Right forelimb (tissue), 1 donor: Measurements from ENCODE around the gene FHIT.

ENCODE experiments used
- DNase-seq: peaks from one replicate; pipeline ENCODE4 v3.0.0-alpha.2; 2018

FHIT gene

DNA sequence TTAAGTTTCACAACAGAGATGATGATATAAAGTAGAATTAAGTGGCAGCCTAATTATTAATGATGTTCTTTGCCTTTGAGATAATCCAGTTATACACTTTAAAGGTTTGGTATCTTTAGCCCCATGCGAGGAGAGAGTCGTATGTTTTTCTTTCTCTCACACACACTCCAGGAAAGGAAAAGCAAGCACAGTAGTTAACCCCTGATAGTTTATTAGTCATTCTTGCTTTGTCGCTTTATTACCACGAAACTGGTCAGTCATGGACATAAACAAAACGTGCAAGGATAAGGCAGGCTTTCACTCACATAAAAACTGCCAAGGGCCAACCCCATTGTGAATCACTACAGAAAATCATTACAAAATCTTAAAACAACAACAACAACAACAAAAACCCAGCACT lies 866.9 kb downstream of the FHIT start:
- DNase-seq = no peak

DNA sequence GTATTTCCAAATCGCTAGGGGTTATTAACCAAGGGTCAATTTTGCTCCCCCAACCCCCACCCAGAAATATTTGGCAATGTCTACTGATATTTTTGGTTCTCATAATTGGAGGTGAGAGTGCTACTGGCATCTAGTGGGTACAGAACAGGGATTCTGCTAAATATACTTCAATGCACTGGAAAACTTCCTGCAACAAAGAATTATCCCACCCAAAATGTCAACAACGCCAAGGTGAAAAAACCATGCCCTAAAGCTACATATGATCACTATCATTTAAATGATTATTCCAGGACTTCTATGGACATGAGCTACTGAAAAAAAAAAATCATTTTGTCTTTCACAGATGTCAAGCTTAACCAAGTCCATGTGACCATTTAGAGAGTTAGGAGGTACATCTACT lies 867.9 kb downstream of the FHIT start:
- DNase-seq = no peak

DNA sequence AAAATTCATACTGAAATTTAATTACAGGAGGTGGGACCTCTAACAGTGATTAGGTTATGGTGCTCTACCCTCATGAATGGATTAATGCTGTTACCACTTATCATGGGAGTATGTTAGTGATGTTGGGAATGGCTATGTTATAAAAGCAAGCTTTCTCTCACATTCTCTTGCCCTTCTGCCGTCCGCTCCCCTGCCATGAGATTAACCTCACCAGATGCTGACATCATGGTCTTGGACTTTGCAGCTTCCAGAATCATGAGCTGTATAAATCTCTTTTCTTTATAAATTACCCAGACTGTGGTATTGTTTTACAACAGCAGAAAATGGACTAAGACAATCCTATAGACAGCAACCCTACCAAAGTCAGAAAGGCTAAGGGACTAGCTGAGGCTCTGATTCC lies 884.8 kb downstream of the FHIT start:
- DNase-seq = no peak

DNA sequence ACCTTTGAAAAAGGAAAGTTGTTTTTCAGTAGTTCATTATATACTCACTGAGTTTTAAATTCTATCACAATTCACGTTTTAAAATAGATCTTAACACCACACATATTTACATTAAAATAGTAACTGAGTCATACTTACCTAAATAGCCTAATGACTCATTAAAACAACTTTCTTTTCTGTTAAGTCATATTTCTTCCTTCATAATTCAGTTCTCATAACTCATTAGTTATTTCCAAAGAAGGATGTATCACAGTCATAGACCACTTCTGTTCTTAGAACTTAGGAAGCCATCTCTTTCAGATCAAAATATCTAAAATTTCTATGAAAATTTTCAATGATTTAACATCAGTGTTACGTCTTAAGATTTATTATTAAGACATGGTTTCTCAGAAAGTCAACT lies 885.9 kb downstream of the FHIT start:
- no peak for DNase-seq

DNA sequence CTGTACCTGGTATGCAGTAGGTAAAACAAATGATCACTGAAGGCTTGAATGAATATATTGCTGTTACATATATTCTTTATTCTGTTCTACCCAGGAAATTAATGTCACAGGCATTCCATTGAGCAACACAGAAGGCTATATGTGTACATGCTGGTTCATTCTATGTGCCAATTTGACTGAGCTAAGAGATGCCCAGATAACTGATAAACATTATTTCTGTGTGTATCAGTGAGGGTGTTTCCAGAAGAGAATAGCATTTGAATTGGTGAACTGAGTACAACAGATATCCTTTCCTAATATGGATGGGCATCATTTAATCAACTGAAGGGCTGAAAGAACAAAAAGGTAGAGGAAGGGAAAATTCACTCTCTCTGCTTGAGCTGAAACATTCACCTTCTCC lies 886.8 kb downstream of the FHIT start:
- no peak for DNase-seq

DNA sequence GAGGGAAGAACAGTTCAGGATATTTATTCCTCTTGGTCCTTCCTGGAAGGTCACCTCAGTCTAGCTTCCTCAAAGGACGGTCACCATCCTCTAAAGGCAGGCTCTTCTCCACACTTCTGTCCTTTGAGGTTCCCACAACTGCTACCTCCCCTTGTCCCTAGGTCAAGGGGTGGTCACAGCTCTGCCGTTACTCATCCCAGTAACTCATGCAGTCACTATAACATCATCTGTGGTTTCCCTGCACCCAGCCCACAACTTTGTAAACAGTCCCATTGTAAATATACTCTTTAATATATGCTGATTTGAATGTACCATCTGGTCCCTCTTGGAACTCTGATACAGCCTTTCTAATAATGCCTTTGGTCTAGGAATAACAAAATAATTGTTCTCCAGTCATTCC lies 887.4 kb downstream of the FHIT start:
- DNase-seq = no peak

DNA sequence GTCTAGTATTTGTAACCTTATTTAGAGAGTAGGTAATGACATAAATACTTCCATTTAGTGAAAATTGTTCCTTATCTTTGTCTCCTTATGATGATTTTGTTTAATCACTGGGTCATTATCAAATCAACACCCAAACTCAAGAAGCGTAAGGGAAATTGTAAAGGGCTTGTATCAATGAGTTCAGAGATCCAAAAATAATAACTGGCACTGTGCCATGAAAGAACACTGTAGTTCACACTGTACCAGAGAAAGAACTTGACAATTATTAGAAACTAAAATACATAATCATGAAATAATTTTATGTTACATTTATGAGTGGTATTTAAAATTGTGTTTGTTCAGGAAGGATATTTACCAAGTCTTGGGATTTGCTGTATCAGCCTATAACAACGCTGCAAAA lies 895.4 kb downstream of the FHIT start:
- DNase-seq = no peak

DNA sequence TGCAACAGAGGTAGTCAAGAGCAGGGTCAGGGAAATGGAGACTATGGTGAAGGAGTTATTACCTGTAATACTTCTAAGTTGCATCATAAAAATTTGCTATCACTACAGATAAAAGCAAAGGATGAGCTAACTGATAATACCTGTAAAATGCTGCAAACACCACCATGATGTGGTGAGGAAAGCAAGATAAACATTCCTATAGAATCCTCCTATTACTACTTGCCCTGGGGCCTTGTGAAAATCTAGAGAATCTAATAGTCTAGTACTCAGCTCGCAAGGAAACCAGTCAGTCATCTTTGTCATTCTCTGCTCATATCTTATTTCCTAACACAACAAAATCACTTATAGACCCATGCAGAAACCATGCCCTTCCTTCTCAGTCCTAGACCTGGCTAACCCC lies 899.8 kb downstream of the FHIT start:
- DNase-seq = no peak

DNA sequence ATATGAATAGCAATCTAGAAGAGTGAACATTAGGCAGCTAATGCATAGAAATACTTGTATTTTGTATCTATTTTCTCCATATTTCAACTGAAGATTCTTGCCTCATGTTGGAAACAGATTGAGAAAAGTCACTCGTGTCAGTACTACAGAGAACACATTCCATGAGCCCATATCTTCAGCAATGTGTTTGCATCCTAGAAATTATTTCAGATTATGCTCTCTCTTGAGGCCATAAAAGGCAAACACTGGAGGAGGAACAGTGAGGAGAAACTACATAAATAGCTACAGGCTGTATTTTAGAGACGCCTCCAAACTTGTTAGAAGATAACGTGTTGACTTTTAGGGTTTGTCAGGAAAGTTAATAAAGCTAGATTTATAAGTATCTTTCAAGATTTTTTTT lies 906.9 kb downstream of the FHIT start:
- no peak for DNase-seq

DNA sequence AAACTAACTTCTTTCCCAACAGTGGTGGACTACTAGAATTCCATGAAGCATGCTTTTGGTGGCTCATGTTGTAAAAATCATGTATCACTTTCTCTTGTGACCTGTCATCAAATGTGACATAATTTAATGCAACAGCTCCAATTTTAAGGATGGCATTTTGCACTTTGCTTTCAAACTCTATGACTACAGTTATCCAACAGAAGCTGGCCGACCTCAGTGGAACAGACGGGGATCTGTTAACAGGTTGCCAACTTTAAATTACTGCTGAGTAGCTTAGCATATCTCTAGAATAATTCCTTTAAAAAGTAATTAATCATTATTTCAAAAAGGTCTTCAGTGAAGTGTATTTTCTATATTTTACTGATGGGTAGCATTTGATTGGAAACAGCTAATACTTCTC lies 907.4 kb downstream of the FHIT start:
- DNase-seq = no peak

DNA sequence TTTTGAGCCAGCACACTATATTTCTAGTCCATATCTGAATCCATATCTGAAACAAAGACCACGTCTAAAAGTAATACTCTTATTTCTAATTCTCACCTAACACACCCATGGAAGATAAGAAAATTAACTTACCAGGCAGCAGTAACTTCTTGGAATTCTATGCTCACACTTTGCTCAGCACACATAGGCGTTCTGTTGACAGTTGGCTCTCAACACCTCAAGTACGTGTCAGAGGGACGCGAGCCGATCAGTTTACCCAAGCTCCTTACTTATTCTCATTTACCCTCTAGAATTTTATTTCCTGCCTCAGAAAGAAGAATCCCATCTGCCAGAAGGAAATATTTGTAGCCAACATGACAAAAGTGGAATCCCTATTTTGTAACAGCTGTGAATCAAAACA lies 911.9 kb downstream of the FHIT start:
- DNase-seq = no peak

DNA sequence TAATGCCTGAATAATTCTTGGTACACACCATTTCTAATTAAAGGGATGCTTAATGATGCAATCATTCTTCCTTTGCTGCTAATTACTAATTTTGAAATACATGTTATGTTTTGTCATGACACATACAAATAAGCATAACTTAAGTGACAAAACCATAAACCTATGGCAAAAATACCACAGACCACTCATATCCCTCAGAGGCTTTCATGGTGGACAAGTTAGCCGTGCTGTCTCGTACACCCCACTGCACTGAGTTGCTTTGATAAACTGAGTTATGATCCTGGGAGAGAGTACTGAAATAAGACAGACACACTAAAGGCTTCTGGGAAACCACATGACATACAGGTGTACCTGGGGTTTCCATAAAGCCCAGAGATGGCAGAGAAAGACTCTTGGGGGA lies 913.8 kb downstream of the FHIT start:
- DNase-seq = no peak

DNA sequence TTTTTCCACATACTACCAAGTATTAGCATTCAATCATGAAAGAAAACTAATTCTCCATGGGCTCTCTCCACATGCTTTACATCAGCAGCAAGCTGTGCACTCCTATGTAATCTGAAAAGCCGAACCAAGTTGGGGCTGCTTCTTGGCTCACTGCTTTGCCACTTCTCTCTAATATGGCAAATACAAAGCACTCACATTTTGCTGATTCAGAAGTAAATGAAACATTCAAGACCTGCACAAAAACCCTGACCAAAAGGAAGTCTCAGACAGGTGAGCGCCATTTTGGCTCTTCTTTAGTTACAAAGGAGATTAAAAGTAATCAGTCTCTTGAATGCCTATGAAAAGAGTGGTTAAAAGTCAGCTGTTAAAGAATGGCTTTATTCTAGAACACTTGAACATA lies 915.2 kb downstream of the FHIT start:
- no peak for DNase-seq

DNA sequence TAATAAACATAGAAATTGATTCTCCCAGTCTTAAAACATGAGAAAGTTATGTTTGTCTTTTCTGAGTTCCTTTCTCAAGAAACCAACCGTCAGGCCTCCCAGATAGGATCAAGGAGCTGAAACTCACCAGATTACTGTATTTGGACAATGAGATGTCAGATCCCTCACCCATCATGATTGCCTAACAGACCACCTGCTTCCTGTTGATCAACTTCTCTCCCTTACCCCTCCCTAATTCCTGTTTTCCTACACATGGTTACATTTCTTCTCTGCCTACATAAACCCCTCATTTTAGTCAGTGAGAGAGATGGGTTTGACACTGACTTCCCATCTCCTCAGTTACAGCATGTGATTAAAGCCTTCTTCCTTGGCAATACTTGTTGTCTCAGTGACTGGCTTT lies 917.5 kb downstream of the FHIT start:
- DNase-seq = no peak

DNA sequence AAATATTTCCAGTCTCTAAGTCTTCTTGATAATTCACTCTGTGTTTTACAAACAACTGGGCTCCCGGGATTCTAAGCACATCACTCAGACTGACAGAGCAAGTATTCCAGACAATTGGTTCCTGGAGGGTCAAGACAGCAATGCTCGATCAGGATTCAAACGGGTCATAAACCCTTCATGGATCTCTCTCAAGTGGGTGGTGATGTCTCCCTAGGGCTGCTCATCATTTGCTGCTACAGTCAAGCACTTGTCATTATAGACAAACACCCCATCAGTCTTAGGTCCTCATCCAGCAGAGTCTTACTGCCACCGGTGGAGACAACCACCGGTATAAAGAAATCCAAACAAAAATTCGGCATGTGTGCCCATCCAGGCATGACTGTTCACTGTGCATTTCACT lies 921.1 kb downstream of the FHIT start:
- DNase-seq = no peak

DNA sequence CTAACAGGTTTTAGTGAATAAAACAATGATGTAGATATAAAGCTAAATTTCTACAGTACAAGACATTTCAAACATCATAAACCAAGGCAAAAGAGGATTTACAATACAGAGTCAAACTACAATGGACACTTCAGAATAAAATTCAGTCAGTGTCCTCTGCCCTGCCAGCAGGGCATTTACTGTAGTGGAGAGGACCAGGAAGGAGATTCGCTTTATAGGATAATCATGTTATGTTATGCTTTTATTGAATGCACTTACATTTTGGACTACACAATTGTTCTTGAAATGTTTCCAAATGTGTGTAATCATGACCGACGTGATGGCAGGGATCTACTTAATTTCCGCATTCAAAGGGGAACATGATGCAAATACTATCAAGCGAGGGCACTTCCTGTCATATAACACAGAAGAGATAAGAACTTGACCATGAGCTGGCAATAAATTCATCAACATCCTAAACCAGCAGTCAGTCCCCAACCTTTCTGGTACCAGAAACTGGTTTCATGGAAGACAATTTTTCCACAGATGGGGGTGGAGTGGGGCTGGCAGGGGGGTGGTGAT lies 925.6 kb downstream of the FHIT start:
- no peak for DNase-seq

DNA sequence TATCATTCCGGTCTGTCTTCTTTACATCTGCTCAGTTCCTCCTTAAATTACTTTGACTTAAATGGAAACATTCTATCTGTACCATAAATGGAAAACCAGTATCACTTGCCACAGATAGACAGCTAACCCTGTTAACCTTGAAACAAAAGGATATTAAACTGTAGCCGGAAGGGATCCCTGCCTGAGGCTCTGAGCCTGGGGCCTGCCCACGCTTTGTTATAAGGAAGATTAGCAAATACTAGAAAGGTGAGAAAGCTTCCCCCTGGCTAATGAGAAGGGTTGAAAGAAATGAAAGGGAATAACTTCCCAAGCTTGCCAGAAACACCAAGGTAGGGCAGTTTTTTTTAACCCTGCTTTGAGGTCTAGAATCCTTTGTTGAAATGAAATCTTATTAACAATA lies 927.6 kb downstream of the FHIT start:
- no peak for DNase-seq

DNA sequence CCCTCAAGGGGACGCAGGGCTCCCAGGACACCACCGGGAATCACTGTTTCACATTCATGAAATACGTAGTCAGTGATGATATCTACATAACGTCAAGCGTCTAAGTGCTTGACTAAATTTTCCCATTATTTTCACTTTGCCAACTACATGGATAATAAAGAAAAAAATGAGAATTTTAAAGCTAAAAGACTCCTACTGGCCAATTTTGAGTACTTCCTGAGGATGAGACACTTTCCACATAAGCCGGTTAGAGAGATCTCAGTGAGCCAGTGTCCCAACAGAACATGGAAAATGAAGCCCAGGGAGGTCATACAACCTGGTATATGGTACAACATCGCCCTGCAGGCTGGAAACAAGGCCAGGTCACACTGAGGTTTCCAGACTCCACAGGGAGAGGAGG lies 928.1 kb downstream of the FHIT start:
- no peak for DNase-seq

DNA sequence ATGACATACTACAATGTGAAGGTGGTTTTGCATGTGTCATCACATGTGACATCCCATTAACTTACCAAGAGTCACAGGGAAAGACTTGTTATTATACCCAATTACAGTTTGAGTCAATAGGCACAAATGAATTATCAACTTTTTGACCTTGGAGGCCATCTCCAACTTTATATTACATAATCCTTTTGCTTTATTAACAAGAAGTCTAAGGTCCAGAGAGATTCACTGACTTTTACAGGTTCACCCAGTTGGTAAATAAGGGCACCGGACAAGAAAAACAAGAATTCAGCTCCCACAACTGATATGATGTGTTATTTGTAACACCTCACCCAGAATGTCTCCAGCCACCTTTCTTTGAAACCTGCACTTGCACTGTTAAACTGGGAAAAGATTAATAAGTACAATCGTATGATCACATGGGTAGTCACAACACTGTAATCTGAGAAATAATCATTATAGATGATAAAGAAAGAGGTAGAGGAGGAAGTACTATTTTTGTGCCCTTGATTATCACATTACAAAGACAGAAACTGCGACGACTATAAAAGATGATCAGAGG lies 928.9 kb downstream of the FHIT start:
- no peak for DNase-seq

DNA sequence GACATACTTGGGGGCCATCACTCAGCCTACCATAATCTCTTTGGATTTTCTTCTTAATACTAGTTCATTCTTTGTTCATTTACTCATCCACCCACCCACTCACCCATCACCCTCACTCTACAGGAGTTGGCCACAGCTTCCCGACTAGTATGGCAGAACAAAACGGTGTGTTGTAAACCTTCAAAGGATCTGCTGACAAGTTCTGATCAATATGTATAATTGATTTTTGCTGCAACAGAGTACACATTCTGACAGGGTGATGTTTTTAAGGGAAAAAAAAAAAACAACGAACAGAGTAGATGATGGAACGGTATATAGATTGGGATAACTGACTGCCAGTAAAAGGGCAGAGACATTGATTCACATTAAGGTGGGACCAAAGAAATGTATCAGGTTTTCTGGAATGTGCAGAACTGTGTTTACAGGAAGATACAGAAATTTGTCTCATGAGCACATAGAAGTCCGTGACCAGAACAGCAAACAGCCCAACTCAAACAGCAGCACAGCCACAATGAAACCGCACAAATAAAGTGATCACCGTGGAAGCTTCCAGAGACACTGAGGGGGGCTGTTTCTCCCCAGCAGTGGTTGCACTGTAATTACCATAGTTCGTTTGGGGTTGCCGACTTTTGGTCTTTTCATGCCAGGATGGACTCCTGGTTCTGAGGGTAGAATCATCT lies 931.9 kb downstream of the FHIT start:
- DNase-seq = no peak

DNA sequence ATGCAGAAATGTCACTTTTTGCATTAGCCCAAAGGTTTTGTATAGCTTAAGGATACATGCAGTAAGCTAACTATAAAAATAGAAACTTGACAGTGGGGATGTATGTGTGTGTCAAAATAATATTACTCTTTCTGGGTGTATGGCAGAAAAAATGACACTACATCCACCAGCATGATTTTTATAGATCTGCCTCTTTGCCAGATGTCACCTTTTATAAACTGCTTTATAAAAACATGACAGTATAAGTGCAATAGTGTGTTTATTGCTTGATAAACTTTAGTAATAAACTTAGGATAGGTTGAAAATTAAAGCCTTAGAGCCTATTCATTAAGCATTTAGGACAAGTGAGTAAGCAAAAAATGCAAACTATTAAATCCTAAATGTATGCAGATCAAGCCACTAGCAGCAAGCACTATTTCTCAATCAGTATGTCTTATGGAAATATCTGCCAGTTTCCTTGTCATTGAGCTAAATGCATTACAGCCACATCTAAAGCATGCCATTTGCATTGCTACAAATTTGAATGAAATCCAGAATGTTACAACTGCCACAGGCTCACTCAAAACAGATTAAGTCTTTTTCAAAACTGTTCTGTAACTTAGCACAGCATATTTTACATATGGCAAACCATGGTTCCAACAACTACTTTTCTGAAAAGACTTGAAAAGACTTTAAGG lies 935.0 kb downstream of the FHIT start:
- no peak for DNase-seq

DNA sequence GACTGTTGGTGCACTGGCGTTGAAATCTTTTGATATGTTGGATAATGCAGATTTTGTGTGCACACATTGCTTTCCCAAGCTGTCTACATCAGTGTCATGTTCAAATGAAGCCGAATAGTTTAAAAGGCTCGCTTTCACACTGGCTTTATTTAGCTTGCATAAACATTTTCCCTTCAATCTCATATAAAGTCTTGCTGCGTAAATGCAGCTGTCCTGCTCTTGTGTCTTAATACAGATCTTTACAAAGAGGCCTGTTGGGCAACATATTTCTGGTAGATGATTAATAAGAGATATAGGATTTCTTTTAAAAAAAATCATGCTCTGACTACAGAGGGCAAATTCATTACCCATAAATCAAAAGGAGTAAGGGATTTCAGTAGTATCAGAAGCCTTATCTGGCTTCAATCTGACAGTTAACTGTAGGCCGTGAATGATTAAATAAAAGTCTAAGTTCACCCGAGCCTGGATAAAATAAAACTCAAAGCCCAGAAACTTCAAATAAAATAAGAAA lies 937.2 kb downstream of the FHIT start:
- no peak for DNase-seq

DNA sequence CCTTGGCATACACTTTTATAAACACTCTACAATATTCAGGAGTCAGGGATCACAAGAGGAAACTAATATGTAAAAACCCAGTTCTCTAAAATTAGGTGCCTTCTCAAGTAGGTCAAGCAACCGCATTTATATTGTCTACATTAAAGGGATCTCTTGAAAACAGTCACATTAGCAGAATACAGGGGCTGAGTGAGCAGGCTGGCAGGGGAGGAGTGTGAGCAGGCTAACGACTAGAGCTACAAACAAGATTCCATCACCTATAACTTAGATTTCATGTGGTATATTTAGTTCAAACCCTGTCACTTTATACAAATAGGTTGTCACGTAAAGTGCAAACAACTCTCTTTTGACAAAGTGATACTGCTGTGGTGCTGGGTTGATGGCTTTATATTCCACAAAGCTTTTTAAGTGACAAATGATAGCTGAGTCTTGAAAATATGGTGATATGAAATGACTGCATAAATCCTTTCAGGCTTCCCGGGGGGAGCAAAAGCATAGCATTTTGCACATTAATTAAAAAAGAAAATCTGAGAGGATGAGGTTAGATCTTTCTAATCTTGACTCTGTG lies 937.9 kb downstream of the FHIT start:
- no peak for DNase-seq
